SIG-M5 treated with dmso at 0.1 percent for 504 hours (cell line): ENCODE measurements around the gene MGST3.
A peak's percentile ranks its signal among the peaks of the same experiment; 100 is the strongest.
"Not testable (repeated sequence)": the region's sequence is repeated elsewhere in the genome, so short reads cannot be mapped to it uniquely, and the experiment has no call there.

Experiments
- DNase-seq: peaks from one replicate; lab custom pipeline; 2025; ENCODE audit not compliant: unreplicated experiment; lab: John Stamatoyannopoulos, UW

Gene MGST3

GRCh38 chr1:165650981-165651625 lies 20.1 kb downstream of the MGST3 start:
- no peak for DNase-seq

GRCh38 chr1:165658766-165659580 lies 27.9 kb downstream of the MGST3 start:
- not testable (repeated sequence) for DNase-seq

- no peak for DNase-seq
These were observed 28.5 kb downstream of the MGST3 start for GRCh38 chr1:165659581-165659895.

- DNase-seq, result no peak
These were observed 30.7 kb downstream of the MGST3 start for GRCh38 chr1:165661703-165662102.

- DNase-seq, result no peak
These were observed 31.2 kb downstream of the MGST3 start for GRCh38 chr1:165662186-165662585.

- DNase-seq, result peak; percentile 76
These were observed 35.3 kb downstream of the MGST3 start for GRCh38 chr1:165666152-165666825.

- no peak for DNase-seq
These were observed 37.1 kb downstream of the MGST3 start for GRCh38 chr1:165668184-165668583.

GRCh38 chr1:165671526-165671925 lies 40.5 kb downstream of the MGST3 start:
- DNase-seq, result no peak

GRCh38 chr1:165674599-165674998 lies 43.6 kb downstream of the MGST3 start:
- DNase-seq, result no peak

GRCh38 chr1:165675794-165676193 lies 44.8 kb downstream of the MGST3 start:
- no peak for DNase-seq

GRCh38 chr1:165678509-165678908 lies 47.5 kb downstream of the MGST3 start:
- no peak for DNase-seq

- no peak for DNase-seq
These were observed 48.4 kb downstream of the MGST3 start for GRCh38 chr1:165679282-165680036.

GRCh38 chr1:165680303-165680702 lies 49.3 kb downstream of the MGST3 start:
- no peak for DNase-seq

- DNase-seq, result not testable (repeated sequence)
These were observed 49.7 kb downstream of the MGST3 start for GRCh38 chr1:165680773-165681172.

GRCh38 chr1:165683848-165684485 lies 52.9 kb downstream of the MGST3 start:
- no peak for DNase-seq

GRCh38 chr1:165686121-165686970 lies 55.3 kb downstream of the MGST3 start:
- DNase-seq, result peak; percentile 81

- no peak for DNase-seq
These were observed 56.0 kb downstream of the MGST3 start for GRCh38 chr1:165686971-165687433.

GRCh38 chr1:165688046-165688445 lies 57.0 kb downstream of the MGST3 start:
- no peak for DNase-seq

GRCh38 chr1:165695031-165695430 lies 64.0 kb downstream of the MGST3 start:
- no peak for DNase-seq

- peak; percentile 49 for DNase-seq
These were observed 65.6 kb downstream of the MGST3 start for GRCh38 chr1:165696625-165697100.
